Stimulated activated CD4-positive, alpha-beta T cell treated with anti-CD3 and anti-CD28 coated beads, Interleukin-15, amount 100 ng/mL, for 24 hours (primary cell): ENCODE data around the gene FBLN5.

Experiments
- DNase-seq: peaks from one replicate; pipeline ENCODE4 v3.0.0-alpha.2; 2020

The FBLN5 gene

DNA sequence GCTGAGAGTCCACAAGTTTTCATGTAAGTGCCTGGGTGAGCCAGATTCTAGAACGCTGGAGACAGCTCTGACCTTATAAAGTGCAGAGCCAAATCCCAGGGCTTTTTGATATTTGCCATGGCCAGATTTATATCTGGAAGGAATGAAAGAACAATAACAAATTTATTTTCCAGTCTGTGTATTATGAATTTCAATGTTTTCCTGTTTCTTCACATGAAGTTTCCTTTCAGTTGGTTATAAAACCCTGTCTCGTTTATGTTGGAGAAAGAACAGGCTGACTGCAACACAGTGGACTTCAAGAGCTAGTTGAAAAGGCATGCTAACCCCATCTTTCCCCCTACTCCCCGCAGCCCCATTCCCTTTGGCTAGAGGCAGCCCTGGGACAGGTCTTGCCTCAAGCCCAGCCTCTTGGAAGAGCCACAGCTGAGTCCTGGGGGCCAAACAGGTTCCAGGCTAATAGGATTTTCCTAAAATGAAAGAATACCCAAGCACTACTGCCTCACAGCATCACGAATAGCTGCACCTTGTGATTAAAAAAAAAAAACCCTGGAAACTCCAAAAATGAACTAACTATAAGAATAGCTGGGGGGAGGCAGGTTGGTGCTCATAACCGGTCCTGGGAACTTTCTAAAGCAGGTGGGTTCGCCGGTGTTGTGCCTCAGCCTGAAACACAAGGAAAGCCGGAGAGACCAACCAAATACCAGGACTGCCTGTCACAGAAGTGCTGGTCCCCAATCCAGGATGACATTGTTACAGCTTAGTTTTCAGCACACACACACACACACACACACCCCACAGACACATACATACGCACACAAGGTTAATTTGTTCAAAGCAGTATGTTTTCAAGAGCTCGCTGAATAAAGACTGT lies 1.5 kb downstream of the FBLN5 start:
- no peak for DNase-seq

DNA sequence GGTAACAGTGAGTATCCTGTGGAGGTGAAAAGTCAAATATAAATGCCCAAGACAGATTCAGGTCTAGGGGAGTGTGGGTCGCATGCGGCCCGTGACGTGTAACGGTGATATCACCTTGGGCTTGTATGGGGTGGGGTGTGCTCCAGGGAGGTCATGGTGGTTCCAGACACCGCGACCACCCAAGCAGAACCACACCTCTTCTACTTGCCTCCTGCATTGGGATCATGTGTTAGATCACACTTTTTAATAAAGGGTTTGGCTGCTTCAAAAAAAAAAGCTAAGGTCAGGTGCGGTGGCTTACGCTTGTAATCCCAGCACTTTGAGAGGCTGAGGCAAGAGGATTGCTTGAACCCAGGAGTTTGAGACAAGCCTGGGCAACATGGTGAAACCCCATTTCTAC lies 4.5 kb downstream of the FBLN5 start:
- no peak for DNase-seq

DNA sequence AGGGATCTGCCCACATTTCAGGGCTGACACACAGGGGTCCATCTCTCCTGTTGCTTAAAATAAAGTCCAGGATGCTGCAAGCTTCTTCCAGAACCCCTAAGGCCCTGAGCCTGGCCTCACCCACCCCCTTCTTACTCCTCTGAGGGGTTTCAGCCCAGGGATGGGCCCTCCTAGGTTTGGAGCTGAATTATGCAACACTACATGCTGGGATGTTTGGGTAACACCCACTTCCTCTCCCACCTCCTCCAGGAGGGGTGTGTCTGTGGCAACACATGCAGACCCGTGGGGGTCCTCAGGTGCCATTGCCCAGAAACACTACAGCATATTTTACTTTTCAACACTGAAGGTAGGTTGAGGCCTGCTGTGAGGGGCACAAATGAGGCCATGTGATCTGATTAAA lies 5.4 kb downstream of the FBLN5 start:
- DNase-seq: no peak

DNA sequence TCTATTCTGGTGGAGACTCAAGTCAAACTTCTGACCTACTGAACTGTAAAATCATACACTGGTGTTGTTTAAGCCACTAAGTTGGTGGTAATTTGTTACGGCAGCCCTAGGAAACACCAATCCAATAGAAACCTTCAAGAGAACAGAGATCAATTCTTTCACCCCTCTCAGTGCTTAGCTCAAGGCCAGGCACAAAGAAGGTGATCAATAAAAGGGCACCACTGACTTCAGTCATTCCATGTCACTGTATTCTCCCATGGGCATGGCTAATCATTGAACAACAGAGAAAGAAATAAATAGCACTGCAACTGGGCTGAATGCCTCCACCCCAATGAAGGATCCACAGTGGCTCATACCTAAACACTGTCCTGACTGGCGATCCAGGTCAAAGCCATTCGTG lies 7.3 kb downstream of the FBLN5 start:
- no peak for DNase-seq

DNA sequence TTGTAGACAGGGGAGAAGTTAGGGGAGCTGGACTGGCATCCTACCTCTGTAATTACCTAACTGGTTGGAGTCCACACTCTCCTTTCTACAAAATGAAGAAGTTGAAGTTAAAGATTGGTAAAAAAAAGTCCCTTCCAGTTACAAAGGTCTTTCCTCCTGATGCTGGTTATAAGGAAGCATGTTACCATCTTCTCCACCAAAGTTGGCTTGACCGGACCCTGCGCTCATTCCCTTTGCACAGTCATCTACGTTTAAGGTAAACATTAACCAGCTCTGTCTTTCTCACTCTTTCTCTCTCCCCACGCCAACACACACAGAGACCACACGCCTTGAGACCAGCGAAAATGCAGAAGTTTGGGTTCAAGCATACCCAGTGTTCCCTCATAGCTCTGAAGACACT lies 11.9 kb downstream of the FBLN5 start:
- no peak for DNase-seq

DNA sequence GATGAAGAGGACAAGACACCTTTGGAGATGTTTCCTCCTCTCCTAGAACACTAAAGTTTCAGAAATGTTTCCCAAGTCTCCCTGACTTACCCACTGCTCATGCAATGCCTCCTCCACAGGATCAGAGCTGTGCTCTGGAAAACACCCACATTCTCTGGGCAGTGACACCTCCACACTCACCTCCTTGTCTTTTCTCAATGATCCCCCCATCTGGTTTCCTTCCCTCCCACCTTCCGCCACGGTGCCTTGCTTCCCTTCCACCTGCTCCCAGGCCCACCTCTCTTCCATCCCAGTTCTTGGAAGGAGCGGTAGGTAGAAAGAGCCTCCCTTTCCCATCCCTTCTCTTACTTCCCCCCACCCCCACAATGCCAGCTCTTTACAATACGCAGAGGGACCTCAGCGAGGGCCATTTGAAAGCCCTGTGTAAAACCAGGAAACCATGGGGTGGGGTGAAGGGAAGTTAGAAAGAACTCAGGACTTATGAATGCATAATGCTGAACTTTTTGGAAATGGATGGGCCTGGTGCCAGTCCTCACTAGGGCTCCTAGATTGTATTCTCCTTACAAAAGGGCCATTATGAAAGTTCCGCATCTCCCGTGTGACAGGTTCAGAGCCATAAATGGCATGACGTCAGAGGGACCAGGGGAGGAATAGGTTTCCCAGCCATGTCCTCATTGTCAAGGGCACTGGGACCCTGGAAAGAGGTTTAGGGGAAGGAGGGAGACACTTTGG lies 12.8 kb downstream of the FBLN5 start:
- no peak for DNase-seq

DNA sequence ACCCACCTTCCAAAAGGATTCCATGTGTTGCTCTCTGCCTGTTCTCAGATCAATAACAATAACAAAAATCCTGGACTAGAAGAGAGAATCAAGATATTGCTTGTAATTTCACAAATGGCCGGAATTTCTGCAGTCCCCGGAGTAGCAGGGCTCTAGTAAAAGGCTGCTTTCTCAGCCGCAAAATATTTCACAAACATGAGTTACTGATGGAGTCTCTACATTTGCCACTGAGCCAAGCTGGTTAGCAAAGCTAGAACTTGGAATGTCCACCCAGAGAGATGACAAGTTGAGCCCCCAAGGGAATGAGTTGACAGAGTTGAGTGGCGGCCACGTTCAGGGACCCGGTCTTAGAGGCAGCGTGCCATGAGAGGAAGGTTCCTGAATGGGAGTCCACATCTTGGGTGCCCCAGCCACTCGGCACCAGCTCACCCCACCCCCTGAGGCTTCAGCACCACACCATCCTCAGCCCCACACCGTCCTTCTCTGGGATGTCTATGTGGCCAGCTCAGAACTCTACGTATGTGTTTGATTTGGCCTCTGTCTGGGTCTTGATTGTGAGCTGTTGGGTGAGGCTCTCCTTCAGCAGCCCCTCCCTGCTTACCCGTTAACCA lies 15.9 kb downstream of the FBLN5 start:
- no peak for DNase-seq

DNA sequence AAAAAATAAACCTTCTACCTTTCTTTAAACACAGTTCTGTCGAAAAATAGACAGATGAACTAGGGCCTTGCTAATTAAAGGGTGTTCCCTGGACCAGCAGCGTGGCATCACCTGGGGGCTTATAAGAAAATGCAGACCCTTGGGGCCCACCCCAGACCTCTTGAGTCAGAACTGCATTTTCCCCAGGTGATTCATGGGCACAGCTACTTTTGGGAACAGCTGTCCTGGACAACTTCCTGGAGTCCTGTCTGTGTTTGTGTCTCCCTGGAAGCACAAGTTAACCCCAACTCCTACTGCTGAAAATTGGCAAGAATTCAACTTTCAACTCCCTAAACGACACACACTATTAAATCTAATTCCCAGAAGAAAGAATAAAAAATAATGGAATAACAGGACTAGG lies 17.8 kb downstream of the FBLN5 start:
- DNase-seq: no peak

DNA sequence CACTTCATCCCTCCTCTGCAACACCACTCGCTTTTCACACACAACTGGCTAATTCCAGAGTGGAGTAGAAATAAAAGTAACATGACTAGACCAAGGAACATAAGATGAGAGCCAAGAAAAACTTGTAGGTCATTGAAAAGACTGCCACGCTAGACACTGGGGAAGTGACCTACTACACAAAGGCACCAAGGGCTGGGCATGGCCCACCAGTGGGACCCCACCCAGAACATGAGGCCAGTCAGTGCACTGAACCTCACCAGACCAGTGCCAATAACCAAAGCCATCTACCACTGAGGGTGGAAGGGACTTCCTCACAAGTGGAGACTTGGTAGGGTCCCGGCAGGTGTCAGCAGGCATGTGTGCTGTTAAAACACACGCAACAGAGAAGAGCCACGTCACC lies 19.7 kb downstream of the FBLN5 start:
- no peak for DNase-seq

DNA sequence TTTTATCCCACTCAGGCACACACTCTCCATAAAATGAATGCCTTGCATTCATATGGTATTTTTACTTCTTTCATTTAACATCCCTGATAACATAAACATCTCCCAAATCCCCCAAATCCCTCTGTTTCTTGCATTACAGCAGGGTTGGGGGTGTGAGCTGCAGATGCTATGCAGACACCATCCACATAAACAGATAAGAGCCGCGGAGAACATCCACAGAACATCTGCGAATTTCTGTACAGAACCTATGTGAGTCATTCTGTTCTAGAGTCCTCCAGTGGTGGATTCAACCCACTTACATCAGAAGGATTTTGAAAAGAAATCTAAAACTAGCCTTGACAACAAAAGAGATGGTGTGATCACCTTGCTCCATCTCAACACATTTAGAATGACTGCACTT lies 20.3 kb downstream of the FBLN5 start:
- no peak for DNase-seq

DNA sequence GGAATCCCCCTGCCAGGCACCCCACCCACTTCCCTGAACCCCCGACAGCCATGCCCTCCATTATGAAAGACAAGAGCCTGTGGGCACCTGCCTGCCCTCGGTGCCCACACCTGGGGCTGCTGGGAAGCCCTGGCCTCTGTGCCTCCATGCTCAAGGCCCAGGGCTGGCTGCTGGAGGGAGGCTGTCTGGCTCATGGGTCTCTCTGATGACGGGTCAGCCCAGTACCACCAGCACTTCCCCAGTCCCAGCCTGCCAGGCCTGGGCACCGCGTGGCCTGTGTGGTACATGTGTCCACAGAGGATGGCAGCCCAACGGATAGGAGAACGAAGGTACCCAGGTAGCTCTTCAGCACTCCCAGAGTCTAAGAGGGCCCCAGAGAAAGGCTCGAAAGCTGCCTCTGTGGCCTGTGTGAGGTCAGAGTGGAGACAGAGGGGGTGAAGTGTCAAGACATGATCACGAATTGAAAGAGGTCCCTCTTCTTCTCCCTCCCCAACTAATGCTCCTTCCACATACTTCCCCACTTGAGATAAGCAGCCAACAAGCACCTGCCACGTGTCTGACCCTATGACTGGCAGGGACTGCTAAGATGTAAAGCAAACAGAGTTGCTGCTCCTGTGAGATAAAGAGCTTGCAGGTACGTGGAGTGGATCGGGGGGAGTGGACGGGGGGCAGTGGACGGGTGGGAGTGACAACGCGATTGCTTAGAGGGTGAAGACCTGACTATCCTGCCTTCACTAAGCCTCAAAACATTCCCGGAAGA lies 21.2 kb downstream of the FBLN5 start:
- no peak for DNase-seq

DNA sequence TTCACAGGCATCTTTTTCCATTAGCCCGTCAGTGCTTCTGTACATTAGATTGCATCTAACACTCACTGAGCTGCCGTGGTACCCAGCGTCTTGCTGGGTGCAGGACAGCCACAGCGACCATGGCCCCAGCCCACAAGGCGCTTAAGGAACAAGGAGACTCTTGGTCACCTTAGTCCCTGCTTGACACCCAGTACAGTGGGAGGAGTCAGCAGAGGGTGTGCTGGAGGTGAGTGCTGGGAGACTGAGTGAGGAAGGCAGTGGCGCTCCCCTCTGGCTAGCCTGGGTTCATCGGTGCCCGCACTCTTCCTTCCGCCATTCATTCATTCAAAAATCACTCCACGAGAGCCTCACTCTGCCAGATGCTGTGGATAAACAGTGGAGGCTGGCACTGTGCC lies 21.8 kb downstream of the FBLN5 start:
- DNase-seq: no peak

DNA sequence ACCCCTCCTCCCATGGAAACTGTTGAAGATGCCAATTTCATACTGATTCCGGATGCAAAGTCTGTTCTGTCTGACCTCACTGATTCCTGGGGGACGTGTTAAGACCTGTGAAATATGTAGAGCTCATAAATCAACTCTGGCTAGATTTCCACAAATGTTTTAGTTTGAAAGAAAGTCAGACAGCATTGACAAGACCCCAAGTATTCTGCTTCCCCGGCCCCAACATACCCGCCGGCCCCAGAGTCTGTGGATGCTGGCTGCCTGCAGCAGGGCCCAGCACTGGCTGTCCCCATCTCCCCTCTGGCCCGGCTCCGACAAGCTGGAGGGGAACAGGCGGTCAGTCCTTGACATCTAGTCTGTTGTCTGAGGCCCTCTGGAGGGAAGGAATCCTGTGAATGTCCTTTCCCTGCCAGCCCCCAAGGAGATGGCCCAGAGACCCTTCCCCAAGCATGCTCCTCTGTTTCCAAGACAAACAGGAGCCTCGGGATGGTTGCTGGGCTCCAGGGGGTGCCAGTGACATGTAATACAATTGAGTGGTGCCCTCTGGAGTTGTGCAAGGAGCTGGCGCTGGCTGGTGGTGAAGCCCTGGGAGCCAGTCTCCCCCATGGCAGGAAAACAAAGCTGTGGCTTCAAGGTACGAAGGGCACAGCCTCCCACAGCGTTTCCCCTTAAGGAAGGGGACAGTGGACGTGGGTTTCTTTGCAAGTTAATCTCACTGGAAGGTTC lies 22.3 kb downstream of the FBLN5 start:
- no peak for DNase-seq

DNA sequence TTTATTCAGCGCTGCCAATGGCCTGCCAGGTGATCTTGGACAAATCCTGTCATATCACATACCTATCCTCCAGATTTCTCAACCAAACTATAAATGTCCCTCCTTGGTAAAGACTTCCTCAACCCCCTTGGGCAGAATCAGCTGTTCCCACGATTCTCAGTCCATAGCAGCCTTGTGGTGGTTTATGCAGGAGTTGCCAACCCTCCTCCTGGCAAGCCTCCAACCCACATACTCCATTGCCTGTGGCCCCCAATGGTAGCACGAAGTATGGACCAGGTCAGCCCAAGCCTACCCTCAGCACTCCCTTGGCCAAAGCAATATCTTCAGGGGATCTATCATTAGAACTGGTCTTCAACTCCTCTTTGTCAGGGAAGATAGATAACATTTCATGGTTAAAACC lies 27.0 kb downstream of the FBLN5 start:
- DNase-seq: no peak

DNA sequence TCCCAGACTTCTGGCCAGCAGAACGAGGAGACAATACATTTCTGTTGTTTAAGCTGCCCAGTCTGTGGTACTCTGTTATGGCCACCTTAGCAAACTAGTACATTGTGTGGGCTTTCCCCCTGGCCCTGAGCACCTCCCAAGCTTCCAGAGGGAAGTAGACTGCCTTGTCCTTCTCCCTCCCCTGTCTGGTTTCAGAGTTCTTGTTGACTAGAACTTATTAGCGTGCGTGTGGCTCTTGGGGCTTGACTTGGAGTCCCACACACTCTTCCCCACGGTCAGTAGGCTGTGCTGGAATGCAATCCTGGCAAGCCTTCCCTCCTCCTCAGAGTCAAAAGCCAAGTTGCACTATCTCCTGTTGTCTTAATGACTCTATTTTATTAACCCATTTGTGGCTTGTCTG lies 27.7 kb downstream of the FBLN5 start:
- no peak for DNase-seq

DNA sequence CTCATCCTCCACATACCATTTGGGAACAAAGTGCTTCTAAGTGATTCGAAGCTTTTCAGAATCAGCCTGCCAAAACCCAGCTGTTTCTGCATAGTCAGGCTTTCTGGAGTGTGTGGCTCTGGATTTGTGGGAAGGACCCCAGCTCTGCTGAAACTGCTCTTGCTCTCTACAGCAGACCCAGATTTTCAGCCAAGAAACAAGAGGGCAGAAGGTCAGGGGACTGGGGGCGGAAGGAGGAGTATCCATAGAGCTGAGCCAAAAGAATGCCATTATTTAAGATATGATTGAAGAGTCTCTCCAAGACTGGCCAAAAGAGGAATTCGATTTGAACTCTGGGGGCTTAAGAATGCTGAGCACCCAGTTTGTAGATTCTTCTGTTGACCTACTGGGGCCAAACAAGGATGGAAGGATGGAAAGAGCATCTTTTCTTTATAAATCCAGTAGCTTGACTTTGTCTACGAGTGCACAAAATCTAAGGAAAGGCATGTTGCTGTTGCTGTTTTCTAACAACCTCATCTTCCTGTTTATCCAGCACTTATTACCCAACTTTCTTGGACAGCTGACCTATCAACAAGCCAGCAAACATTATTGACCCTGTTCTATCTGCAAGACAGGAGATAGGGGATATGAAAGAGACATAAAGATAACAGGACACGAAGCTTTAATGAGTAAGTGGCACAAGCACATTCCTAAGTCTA lies 29.2 kb downstream of the FBLN5 start:
- no peak for DNase-seq

DNA sequence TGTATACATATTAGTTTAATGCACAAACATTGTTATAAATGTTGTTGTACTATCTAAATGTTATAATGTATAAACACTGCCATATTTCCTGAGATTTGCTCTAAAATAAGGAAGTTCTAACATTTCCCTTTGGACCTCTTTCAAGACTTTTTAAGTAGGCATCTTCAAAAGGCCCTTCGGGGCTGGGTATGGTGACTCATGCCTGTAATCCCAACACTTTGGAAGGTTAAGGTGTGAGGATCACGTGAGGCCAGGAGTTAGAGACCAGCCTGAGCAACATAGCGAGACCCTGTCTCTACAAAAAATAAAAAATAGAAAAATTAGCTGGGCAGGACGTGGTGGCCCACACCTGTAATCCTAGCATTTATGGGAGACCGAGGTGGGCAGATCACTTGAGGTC lies 35.5 kb downstream of the FBLN5 start:
- no peak for DNase-seq

DNA sequence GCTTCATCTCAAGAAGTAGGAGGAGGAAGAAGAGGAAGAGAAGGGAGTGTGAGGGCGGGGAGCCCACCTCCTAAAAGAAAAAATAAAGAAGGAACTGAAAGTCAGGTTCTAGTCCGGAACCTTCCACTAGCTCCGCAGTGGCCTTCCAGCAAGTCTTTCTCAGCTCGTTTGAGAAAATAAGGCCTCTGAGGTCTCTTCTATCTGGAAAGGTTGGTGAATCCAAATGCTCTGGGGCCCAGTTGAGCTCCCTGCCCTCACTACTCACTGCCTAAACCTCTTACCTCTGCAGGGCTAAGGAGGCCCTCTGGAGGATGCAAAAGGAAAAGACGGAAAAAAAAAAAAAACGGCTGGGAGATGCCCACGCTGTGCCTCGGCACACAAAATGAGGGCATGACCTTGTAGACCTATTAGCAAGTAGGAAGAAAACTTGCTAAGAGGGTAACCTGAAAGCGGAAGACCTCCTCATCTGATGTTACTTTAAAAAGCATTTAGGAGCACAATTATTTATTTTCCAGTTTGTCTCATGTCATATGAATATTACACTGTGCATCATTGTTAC lies 35.9 kb downstream of the FBLN5 start:
- peak; percentile 47 for DNase-seq

DNA sequence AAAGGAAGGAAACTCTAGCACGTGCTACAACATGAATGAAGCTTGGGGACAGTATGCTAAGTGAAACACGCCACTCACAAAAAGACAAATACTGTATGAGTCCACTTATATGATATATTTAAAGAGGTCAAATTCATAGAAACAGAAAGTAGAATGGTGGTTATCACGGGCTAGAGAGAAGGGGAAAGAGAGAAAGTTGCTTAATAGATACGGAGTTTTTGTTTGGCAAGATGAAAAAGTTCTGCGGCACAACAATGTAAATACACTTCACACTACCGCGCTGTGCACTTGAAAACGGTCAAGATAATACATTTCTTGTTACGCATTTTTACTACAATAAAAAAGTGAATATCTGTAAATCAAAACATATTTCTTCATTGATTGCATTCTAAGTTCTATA lies 37.3 kb downstream of the FBLN5 start:
- no peak for DNase-seq

DNA sequence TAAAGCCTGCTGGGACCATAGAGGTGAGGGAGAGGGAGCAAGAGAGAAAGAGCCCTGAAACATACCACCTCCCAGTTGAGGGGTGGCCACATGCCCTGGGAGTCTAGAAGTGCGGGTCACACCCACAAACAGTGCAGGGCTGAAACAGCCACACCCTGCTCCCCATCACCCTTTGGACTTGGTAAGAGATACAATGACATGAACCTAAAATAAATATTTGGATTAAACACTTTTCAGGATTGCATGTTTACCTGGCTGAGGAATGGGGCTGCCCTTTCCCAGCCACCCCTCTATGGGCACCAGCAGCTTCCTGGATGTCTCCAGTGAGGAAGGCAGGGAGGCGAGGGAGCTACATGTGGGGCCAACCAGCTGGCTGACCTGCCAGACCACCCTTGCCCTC lies 41.1 kb downstream of the FBLN5 start:
- no peak for DNase-seq

DNA sequence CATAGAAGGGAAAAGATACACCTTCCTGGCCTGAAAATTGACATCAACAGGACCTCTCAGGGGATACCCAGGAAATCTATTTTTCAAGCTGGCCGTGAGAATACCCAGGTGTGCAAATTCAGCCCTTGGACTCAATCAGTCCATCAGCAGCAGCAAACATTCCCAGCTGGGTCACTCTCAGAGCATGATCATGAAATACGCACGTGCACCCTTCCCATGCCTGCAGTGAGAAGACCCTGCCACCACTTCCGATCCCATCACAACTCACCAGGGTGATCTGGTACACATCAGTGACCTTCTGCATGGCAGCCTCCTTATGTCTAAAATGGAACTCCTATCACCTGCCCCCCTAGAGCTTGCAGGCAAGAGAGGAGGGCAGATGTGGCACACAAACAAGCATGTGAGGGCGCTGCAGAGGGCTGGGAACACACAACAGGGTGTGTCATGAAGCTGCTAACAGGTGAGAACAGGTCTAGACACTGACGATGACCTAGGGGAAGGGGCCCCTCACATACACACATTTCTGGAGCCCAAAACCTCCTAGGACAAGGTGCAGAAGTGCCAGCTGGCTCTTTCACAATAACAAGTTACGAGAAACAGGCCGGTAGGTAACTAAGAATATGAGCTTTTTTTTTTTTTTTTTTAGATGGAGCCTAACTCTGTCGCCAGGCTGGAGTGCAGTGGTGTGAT lies 42.4 kb downstream of the FBLN5 start:
- no peak for DNase-seq
